Trophoblast cell (in vitro differentiated cells and primary cell): ENCODE results near the gene ZC3H13.

Experiments used
- DNase-seq, 2 donors: peaks; one replicate each; pipeline ENCODE4 v3.0.0-alpha.2; 2016
- H2AFZ ChIP-seq: 2 replicates; pipeline ENCODE4 v1.6.1; 2013; ENCODE audit warnings: low read length, moderate library complexity, mild to moderate bottlenecking; ENCODE audit not compliant: insufficient read depth, poor library complexity
- H2AK5ac ChIP-seq: 2 replicates; pipeline ENCODE4 v1.6.1; 2013; ENCODE audit warnings: mild to moderate bottlenecking, low read length
- H2BK120ac ChIP-seq: 2 replicates; pipeline ENCODE4 v1.6.1; 2013; ENCODE audit warnings: low read length, mild to moderate bottlenecking, moderate library complexity; ENCODE audit not compliant: insufficient read depth, poor library complexity
- H2BK12ac ChIP-seq: 2 replicates; pipeline ENCODE4 v1.6.1; 2013; ENCODE audit warnings: mild to moderate bottlenecking, low read length, moderate library complexity
- H2BK5ac ChIP-seq: 2 replicates; pipeline ENCODE4 v1.6.1; 2013; ENCODE audit warnings: low read length, low read depth, moderate library complexity, mild to moderate bottlenecking; ENCODE audit not compliant: poor library complexity
- H3K14ac ChIP-seq: 2 replicates; pipeline ENCODE4 v1.6.1; 2013; ENCODE audit warnings: mild to moderate bottlenecking, low read length
- H3K18ac ChIP-seq: 2 replicates; pipeline ENCODE4 v1.6.1; 2013; ENCODE audit warnings: mild to moderate bottlenecking, low read length
- H3K23ac ChIP-seq: 2 replicates; pipeline ENCODE4 v1.6.1; 2013; ENCODE audit warnings: low read length
- H3K27ac ChIP-seq: 2 replicates; pipeline ENCODE4 v1.5.1; 2013; ENCODE audit warnings: low read depth, mild to moderate bottlenecking, inconsistent platforms, low read length, moderate library complexity
- H3K27me3 ChIP-seq: 2 replicates; pipeline ENCODE4 v1.6.1; 2013; ENCODE audit warnings: inconsistent platforms, mild to moderate bottlenecking, low read length, moderate library complexity; ENCODE audit not compliant: insufficient read depth
- H3K36me3 ChIP-seq, 2 experiments: 1 replicate in 1 of 2; 2 replicates in 1 of 2; pipeline ENCODE4 v1.6.1; 2013; ENCODE audit warnings: low read length in 2 of 2, mild to moderate bottlenecking in 2 of 2, moderate library complexity in 1 of 2; ENCODE audit not compliant: insufficient read depth in 2 of 2, control insufficient read depth in 1 of 2
- H3K4ac ChIP-seq: 2 replicates; pipeline ENCODE4 v1.6.1; 2013; ENCODE audit warnings: low read depth, mild to moderate bottlenecking, low read length, moderate library complexity
- H3K4me1 ChIP-seq, 2 experiments: 1 replicate in 1 of 2; 2 replicates in 1 of 2; pipeline ENCODE4 v1.6.1; 2013; ENCODE audit warnings: low read length in 2 of 2, mild to moderate bottlenecking in 2 of 2, moderate library complexity in 1 of 2; ENCODE audit not compliant: insufficient read depth in 2 of 2, control insufficient read depth in 1 of 2
- H3K4me2 ChIP-seq: 2 replicates; pipeline ENCODE4 v1.6.1; 2013; ENCODE audit warnings: inconsistent platforms, mild to moderate bottlenecking, low read length, moderate library complexity
- H3K4me3 ChIP-seq: 2 replicates; pipeline ENCODE4 v1.5.1; 2013; ENCODE audit warnings: mild to moderate bottlenecking, low read depth, low read length, inconsistent platforms
- H3K79me1 ChIP-seq: one replicate; pipeline ENCODE4 v1.6.1; 2013; ENCODE audit warnings: low read length
- H3K79me2 ChIP-seq: 2 replicates; pipeline ENCODE4 v1.6.1; 2013; ENCODE audit warnings: low read length, mild to moderate bottlenecking; ENCODE audit not compliant: control insufficient read depth, insufficient read depth, poor library complexity
- H3K9ac ChIP-seq: 2 replicates; pipeline ENCODE4 v1.6.1; 2013; ENCODE audit warnings: mild to moderate bottlenecking, low read length
- H3K9me3 ChIP-seq: 2 replicates; pipeline ENCODE4 v1.6.1; 2013; ENCODE audit warnings: low read depth, mild to moderate bottlenecking, control low read depth, inconsistent platforms, low read length; ENCODE audit not compliant: insufficient read depth
- H4K12ac ChIP-seq: 2 replicates; pipeline ENCODE4 v1.6.1; 2013; ENCODE audit warnings: low read depth, mild to moderate bottlenecking, low read length, moderate library complexity
- H4K8ac ChIP-seq: 2 replicates; pipeline ENCODE4 v1.6.1; 2013; ENCODE audit warnings: low read depth, mild to moderate bottlenecking, low read length, moderate library complexity
- H4K91ac ChIP-seq: one replicate; pipeline ENCODE4 v1.6.1; 2013; ENCODE audit warnings: low read depth, mild to moderate bottlenecking, low read length, moderate library complexity
- WGBS: extraction: QIAGEN DNeasy Blood & Tissue Kit; methylation state at CpG from one replicate; pipeline ENCODE4 v1.1.7; 2013; ENCODE audit warnings: missing lambda C conversion rate; ENCODE audit not compliant: insufficient read length, insufficient coverage; ENCODE audit errors: extremely low coverage; 5-methylcytosine and 5-hydroxymethylcytosine counted together

The ZC3H13 gene

DNA sequence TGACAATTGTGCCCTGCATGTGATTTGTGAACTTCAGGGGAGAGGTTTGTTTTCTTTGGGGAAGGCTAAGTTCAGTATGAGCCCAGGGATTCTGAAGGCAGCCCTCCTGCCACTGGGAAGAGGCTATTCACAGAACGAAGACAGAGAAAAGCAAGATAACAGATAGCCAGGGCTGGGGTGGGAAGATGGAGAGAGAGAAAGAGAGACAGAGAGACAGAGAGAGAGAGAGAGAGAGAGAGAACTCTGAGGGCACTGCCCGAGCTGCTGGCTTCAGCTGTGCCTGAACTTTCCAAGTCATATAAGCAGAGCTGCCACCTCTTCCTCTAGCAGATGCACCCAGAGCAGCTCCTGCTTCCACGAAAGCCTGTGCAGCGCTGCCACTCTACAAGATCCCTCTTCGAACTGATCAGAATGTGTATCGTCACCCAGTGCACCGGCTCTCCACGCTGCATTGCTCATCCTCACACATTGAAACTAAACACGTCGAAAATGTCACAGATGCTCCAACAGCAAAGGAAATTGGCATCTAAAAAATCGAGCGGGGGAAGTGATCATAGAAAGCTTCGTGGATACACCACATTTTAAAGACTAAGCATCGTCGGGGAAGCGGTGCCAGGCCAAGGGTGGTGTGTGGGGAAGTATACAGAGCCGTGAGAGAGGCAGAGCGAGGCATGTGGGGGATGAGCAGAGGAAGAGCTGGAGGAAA is 119.2 kb downstream of the ZC3H13 start:
- no peak overlapping the region for H4K12ac ChIP-seq
- no peak overlapping the region for H2BK12ac ChIP-seq
- H3K14ac ChIP-seq, result no peak overlapping the region
- no peak overlapping the region for H3K23ac ChIP-seq
- no peak for DNase-seq
- WGBS, result no CpG with 5 or more reads among the region's 18 CpGs
- H3K18ac ChIP-seq, result no peak overlapping the region
- H3K4ac ChIP-seq, result no peak overlapping the region
- H3K9ac ChIP-seq, result no peak overlapping the region
- no peaks in the 10 kb centered on the region for H3K27me3 ChIP-seq
- no peak overlapping the region for H3K4me2 ChIP-seq
- H3K4me1 ChIP-seq, result no peaks in the 10 kb centered on the region
- H2BK120ac ChIP-seq, result no peak overlapping the region
- H2AFZ ChIP-seq, result no peak overlapping the region
- H4K8ac ChIP-seq, result no peak overlapping the region
- H2AK5ac ChIP-seq, result no peak overlapping the region
- H2BK5ac ChIP-seq, result no peak overlapping the region
- no peaks in the 10 kb centered on the region for H3K36me3 ChIP-seq
- H3K9me3 ChIP-seq, result peaks cover 2% of the 10 kb centered on the region
- H3K79me2 ChIP-seq, result no peaks in the 10 kb centered on the region
- no peak overlapping the region for H4K91ac ChIP-seq
- H3K79me1 ChIP-seq, result no peaks in the 10 kb centered on the region
- no peak overlapping the region for H3K27ac ChIP-seq
- no peak overlapping the region for H3K4me3 ChIP-seq

DNA sequence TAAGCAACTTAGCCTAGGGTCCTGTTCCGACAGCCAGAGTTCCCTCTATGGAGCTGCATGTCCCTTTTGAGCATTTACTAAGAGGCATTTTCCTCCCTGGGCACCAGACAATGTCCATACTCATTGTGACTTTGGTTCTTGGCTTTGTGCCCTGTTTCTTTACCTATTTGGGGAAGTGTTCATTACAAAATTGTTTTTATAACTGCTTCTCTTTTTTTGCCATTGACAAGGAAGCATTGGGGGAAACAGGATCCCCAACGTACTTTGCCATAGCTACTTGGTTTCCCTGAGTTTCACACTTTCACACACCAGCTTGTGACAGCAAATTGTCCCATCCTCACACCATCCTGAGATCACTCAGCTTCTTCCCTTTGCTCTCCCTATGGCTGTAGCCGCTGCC is 119.9 kb downstream of the ZC3H13 start:
- no CpG with 5 or more reads among the region's 3 CpGs for WGBS
- H3K79me2 ChIP-seq, result no peaks in the 10 kb centered on the region

DNA sequence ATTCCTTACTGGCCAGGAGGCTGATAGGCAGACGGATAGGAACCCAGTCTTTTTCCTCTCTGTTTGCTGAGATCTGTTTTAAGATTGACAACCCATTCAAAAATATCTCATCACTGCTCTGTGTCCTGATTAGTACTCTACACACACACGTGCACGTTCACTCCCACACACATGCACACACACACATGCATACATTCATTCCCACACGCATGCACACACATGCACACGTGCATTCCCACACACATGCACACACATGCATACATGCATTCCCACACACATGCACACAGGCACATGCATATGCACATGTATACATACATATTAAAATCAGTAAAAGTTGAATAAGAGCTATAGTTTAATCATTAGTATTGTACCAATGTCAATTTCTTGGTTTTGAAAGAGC is 120.4 kb downstream of the ZC3H13 start:
- H3K27me3 ChIP-seq, result no peaks in the 10 kb centered on the region
- H2BK5ac ChIP-seq, result no peak overlapping the region
- no peak overlapping the region for H3K27ac ChIP-seq
- H2AFZ ChIP-seq, result no peak overlapping the region
- no CpG with 5 or more reads among the region's 5 CpGs for WGBS
- H2AK5ac ChIP-seq, result no peak overlapping the region
- no peak overlapping the region for H3K23ac ChIP-seq
- no peak overlapping the region for H2BK12ac ChIP-seq
- no peak overlapping the region for H4K8ac ChIP-seq
- H4K91ac ChIP-seq, result no peak overlapping the region
- no peaks in the 10 kb centered on the region for H3K36me3 ChIP-seq
- H3K9ac ChIP-seq, result no peak overlapping the region
- H3K79me1 ChIP-seq, result no peaks in the 10 kb centered on the region
- no peak overlapping the region for H4K12ac ChIP-seq
- no peak overlapping the region for H3K4ac ChIP-seq
- no peak overlapping the region for H3K4me2 ChIP-seq
- H3K18ac ChIP-seq, result no peak overlapping the region
- no peaks in the 10 kb centered on the region for H3K4me1 ChIP-seq
- no peak for DNase-seq
- no peak overlapping the region for H3K14ac ChIP-seq
- H2BK120ac ChIP-seq, result no peak overlapping the region
- H3K9me3 ChIP-seq, result peaks cover 2% of the 10 kb centered on the region
- no peak overlapping the region for H3K4me3 ChIP-seq
- H3K79me2 ChIP-seq, result no peaks in the 10 kb centered on the region

More for the DNA sequence above, 119.9 kb downstream of the ZC3H13 start:
- H4K91ac ChIP-seq, result no peak overlapping the region
- H3K79me1 ChIP-seq, result no peaks in the 10 kb centered on the region
- H2BK5ac ChIP-seq, result no peak overlapping the region
- no peak overlapping the region for H2BK12ac ChIP-seq
- H3K27ac ChIP-seq, result no peak overlapping the region
- no peak overlapping the region for H2AFZ ChIP-seq
- H3K9ac ChIP-seq, result no peak overlapping the region
- no peak overlapping the region for H4K8ac ChIP-seq
- no peak overlapping the region for H3K4me3 ChIP-seq
- DNase-seq, result no peak
- H3K4me1 ChIP-seq, result no peaks in the 10 kb centered on the region
- no peak overlapping the region for H3K4me2 ChIP-seq
- no peak overlapping the region for H2BK120ac ChIP-seq
- H3K9me3 ChIP-seq, result peaks cover 2% of the 10 kb centered on the region
- no peak overlapping the region for H3K23ac ChIP-seq
- no peak overlapping the region for H3K14ac ChIP-seq
- H3K18ac ChIP-seq, result no peak overlapping the region
- H3K27me3 ChIP-seq, result no peaks in the 10 kb centered on the region
- no peak overlapping the region for H3K4ac ChIP-seq
- no peaks in the 10 kb centered on the region for H3K36me3 ChIP-seq
- no peak overlapping the region for H2AK5ac ChIP-seq
- no peak overlapping the region for H4K12ac ChIP-seq

DNA sequence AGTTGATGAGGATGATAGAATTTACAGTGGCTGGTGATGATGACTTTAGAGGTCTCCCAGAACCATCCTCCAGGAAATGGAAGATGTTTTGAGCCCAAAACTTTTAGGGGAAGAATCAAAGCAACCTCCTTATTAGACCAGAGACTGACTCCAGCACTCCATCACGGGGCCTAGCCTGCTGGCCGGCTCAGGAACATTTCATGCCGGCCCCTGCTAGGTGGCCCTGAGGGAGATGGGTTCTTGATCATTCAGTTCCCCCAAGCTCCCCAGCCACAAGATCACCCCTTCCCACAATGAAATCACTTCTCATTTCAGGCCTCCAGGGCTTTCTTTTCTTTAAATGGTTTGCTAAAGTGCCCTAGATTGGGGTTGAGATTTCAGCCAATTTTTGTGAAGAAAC is 121.3 kb downstream of the ZC3H13 start:
- H3K4me3 ChIP-seq, result no peak overlapping the region
- H3K9me3 ChIP-seq, result peaks cover 2% of the 10 kb centered on the region
- H3K9ac ChIP-seq, result no peak overlapping the region
- no peak overlapping the region for H2BK12ac ChIP-seq
- no peak overlapping the region for H2AFZ ChIP-seq
- no peaks in the 10 kb centered on the region for H3K4me1 ChIP-seq
- no peaks in the 10 kb centered on the region for H3K36me3 ChIP-seq
- H3K27me3 ChIP-seq, result no peaks in the 10 kb centered on the region
- H2BK120ac ChIP-seq, result no peak overlapping the region
- H2AK5ac ChIP-seq, result no peak overlapping the region
- H3K79me2 ChIP-seq, result no peaks in the 10 kb centered on the region
- no peak overlapping the region for H4K91ac ChIP-seq
- WGBS, result no CpG with 5 or more reads among the region's 3 CpGs
- no peak overlapping the region for H4K12ac ChIP-seq
- no peak overlapping the region for H3K4me2 ChIP-seq
- DNase-seq, result no peak
- H2BK5ac ChIP-seq, result no peak overlapping the region
- H3K79me1 ChIP-seq, result no peaks in the 10 kb centered on the region
- H3K14ac ChIP-seq, result no peak overlapping the region
- no peak overlapping the region for H4K8ac ChIP-seq
- H3K27ac ChIP-seq, result no peak overlapping the region
- no peak overlapping the region for H3K18ac ChIP-seq
- no peak overlapping the region for H3K23ac ChIP-seq
- H3K4ac ChIP-seq, result no peak overlapping the region
